HCT116 (cell line): ENCODE measurements around the gene RARS2.

ENCODE experiments used
- CBX3 ChIP-seq: IDR thresholded peaks from 2 replicates; pipeline ENCODE4 v1.6.1; 2012; ENCODE audit warnings: low read depth
- EZH2phosphoT487 ChIP-seq: fragments of 200-600 bp; IDR thresholded peaks from 2 replicates; pipeline ENCODE4 v1.6.1; 2018; ENCODE audit warnings: antibody characterized with exemption, borderline replicate concordance
- JUND ChIP-seq: IDR thresholded peaks from 2 replicates; pipeline ENCODE4 v1.6.1; 2012
- POLR2A ChIP-seq: IDR thresholded peaks from 2 replicates; pipeline ENCODE4 v1.7.0; 2011; ENCODE audit warnings: borderline replicate concordance; ENCODE audit not compliant: insufficient read depth, insufficient read length; ENCODE audit errors: extremely low read depth
- POLR2AphosphoS5 ChIP-seq: IDR thresholded peaks from 2 replicates; pipeline ENCODE4 v1.6.1; 2011; ENCODE audit warnings: mild to moderate bottlenecking, low read depth, low read length, moderate library complexity
- RAD21 ChIP-seq: IDR thresholded peaks from 2 replicates; pipeline ENCODE4 v1.6.1; 2012; ENCODE audit warnings: low read depth, mild to moderate bottlenecking
- SP1 ChIP-seq: IDR thresholded peaks from 2 replicates; pipeline ENCODE4 v1.6.1; 2012; ENCODE audit warnings: low read depth
- ZFX ChIP-seq: fragments of 450-650 bp; IDR thresholded peaks from 2 replicates; pipeline ENCODE4 v1.6.1; 2017
- ZNF274 ChIP-seq: fragments of 200-500 bp; sonication (Bioruptor generic); IDR thresholded peaks from 2 replicates; pipeline ENCODE4 v1.6.1; 2014; ENCODE audit warnings: mild to moderate bottlenecking, low read depth, low read length, inconsistent platforms
- TF ChIP-seq, protein P1 (sequence below), 3 experiments: fragments of 200-600 bp in 1 of 3; sonication (generic) in 1 of 3; IDR thresholded peaks in 2 of 3; conservative IDR thresholded peaks in 1 of 3; 2 replicates each; pipeline ENCODE4 v1.5.1; 2012 to 2017; ENCODE audit warnings: low read depth in 2 of 3, low read length in 2 of 3, antibody characterized with exemption in 1 of 3, borderline replicate concordance in 1 of 3, control low read depth in 1 of 3, mild to moderate bottlenecking in 1 of 3, mixed read lengths in 1 of 3, mixed run types in 1 of 3, moderate library complexity in 1 of 3; ENCODE audit not compliant: insufficient read depth in 1 of 3
- TF ChIP-seq, protein P2 (sequence below): IDR thresholded peaks from 2 replicates; pipeline ENCODE4 v1.6.1; 2012; ENCODE audit warnings: low read depth
- TF ChIP-seq, protein P3 (sequence below): IDR thresholded peaks from 2 replicates; pipeline ENCODE4 v1.6.1; 2011; ENCODE audit warnings: mild to moderate bottlenecking, low read length, moderate library complexity; ENCODE audit not compliant: insufficient replicate concordance; ENCODE audit errors: extremely low read depth

DNA sequence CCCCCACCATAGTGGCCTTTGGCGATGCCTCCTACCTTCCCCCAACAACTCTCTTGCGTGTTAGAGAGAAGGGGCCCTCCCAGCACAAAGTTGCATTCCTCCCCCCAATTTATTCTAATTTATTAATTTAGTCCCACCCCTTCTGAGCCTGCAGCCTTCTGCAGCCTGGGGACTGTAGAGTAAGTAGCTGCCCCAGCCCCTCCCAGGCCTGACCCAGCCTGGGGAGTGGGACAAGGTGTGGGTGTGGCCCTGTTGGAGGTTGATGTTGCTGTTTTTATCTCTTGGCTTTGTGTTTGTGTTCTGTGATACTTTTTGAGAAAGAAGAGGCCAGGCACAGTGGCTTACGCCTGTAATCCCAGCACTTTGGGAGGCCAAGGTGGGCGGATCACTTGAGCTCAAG lies 49.6 kb upstream of the RARS2 start:
- TF ChIP-seq POLR2A (no peak), ZFX (no peak), JUND (no peak), POLR2AphosphoS5 (no peak), RAD21 (no peak), EZH2phosphoT487 (no peak), SP1 (no peak), ZNF274 (no peak), CBX3 (no peak)
- TF ChIP-seq, protein P1, sequence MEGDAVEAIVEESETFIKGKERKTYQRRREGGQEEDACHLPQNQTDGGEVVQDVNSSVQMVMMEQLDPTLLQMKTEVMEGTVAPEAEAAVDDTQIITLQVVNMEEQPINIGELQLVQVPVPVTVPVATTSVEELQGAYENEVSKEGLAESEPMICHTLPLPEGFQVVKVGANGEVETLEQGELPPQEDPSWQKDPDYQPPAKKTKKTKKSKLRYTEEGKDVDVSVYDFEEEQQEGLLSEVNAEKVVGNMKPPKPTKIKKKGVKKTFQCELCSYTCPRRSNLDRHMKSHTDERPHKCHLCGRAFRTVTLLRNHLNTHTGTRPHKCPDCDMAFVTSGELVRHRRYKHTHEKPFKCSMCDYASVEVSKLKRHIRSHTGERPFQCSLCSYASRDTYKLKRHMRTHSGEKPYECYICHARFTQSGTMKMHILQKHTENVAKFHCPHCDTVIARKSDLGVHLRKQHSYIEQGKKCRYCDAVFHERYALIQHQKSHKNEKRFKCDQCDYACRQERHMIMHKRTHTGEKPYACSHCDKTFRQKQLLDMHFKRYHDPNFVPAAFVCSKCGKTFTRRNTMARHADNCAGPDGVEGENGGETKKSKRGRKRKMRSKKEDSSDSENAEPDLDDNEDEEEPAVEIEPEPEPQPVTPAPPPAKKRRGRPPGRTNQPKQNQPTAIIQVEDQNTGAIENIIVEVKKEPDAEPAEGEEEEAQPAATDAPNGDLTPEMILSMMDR (IDR thresholded peaks at IDR 0.05 in 2 of 3, conservative IDR thresholded peaks at IDR 0.05 in 1 of 3; ENCODE audit: borderline replicate concordance in 1 of 3, insufficient read depth in 1 of 3, low read depth in 2 of 3, low read length in 2 of 3) = no peak
- TF ChIP-seq, protein P2, sequence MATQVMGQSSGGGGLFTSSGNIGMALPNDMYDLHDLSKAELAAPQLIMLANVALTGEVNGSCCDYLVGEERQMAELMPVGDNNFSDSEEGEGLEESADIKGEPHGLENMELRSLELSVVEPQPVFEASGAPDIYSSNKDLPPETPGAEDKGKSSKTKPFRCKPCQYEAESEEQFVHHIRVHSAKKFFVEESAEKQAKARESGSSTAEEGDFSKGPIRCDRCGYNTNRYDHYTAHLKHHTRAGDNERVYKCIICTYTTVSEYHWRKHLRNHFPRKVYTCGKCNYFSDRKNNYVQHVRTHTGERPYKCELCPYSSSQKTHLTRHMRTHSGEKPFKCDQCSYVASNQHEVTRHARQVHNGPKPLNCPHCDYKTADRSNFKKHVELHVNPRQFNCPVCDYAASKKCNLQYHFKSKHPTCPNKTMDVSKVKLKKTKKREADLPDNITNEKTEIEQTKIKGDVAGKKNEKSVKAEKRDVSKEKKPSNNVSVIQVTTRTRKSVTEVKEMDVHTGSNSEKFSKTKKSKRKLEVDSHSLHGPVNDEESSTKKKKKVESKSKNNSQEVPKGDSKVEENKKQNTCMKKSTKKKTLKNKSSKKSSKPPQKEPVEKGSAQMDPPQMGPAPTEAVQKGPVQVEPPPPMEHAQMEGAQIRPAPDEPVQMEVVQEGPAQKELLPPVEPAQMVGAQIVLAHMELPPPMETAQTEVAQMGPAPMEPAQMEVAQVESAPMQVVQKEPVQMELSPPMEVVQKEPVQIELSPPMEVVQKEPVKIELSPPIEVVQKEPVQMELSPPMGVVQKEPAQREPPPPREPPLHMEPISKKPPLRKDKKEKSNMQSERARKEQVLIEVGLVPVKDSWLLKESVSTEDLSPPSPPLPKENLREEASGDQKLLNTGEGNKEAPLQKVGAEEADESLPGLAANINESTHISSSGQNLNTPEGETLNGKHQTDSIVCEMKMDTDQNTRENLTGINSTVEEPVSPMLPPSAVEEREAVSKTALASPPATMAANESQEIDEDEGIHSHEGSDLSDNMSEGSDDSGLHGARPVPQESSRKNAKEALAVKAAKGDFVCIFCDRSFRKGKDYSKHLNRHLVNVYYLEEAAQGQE = no peak
- TF ChIP-seq, protein P3, sequence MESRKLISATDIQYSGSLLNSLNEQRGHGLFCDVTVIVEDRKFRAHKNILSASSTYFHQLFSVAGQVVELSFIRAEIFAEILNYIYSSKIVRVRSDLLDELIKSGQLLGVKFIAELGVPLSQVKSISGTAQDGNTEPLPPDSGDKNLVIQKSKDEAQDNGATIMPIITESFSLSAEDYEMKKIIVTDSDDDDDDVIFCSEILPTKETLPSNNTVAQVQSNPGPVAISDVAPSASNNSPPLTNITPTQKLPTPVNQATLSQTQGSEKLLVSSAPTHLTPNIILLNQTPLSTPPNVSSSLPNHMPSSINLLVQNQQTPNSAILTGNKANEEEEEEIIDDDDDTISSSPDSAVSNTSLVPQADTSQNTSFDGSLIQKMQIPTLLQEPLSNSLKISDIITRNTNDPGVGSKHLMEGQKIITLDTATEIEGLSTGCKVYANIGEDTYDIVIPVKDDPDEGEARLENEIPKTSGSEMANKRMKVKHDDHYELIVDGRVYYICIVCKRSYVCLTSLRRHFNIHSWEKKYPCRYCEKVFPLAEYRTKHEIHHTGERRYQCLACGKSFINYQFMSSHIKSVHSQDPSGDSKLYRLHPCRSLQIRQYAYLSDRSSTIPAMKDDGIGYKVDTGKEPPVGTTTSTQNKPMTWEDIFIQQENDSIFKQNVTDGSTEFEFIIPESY = no peak
